Measurements from ENCODE around the gene FA2H.

DNA sequence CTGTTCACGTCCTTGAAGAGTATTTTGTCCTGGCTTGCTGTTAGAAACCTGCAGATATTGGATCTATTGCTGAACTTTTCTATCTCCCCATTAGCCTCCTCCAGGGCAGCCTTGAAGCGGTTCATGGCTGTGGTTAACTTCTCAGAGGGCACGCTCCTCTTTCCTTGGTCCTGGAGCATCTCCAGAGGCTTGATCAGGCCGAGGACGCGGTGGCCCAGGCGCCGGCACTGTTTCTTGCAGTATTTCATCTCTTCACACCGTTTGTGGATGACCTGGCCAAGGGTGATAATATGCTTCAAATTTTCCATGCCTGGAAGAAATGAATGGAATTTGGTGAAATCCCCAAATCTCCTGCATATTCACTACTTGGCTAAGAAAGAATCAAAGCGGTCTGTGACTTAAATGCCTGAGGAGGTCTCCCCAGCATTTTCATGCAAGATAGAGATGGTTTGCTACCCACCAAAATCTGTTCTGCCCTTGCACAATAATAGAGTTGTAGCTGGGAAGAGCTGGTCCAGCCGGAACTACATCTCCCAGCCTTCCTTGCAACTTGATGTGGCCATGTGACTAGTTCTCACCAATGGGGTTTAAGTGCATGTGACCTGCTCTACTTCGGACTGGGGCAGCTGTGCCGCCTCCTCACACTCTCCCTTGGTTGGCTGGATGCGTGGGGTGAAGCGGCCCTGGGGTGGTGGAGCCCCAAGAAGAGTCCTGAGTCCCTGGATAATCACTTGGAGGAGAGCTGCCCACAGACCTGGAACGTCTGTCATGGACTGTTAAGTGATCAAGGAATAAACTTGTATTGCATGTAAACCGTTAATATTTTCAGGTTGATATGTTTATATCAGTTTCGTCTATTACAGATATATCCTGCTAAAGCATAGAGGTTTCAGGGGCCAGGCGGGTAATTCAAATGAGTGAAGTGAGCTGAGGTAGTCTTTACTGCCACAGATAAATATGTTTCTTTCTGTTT, 78.9 kb downstream of the FA2H start:
- TF ChIP-seq POLR2A (IDR thresholded peaks at IDR 0.05; ENCODE audit: low read depth, low read length), result peak; percentile 65; the same call in 1 of the 2 replicates
- TF ChIP-seq POLR2AphosphoS5 (IDR thresholded peaks at IDR 0.05; ENCODE audit: low read depth, low read length), result 0 out of 2 replicates have a peak, but pooled peaks have one; percentile 36
- no peak for TF ChIP-seq TAF1 (IDR thresholded peaks at IDR 0.05; ENCODE audit: borderline replicate concordance, low read depth, low read length)

All from GM12892 (cell line).